ENCODE data around the gene SAMD11. TPM values are rescaled to one million over a fixed set of nuclear protein-coding genes. Genes with fewer than 3 reads are reported as not detected.

The SAMD11 gene
- polyA plus RNA-seq, 1 donor, result 18.1 TPM

DNA sequence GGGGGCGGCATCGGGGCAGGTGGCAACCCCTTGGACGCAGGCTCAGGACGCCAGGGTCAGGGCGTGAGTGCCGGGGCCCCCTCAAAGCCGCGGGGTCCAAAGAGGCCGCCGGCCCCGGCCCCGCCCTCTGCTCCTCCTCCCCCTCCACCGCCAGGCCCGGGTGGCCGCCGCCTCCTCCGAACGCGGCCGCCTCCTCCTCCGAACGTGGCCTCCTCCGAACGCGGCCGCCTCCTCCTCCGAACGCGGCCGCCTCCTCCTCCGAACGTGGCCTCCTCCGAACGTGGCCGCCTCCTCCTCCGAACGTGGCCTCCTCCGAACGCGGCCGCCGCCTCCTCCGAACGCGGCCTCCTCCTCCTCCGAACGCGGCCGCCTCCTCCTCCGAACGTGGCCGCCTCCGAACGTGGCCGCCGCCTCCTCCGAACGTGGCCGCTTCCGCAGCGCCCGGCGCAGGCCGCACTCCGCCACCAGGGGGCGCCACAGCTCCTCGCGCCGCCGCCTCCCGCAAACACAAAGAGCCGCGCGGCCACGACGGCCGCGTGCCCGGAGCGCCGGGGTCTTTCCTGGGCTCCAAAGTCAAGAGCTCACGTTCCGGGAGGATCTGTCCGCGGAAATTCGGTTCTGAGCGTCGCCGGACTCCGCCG, 19.3 kb upstream of the SAMD11 start:
- peak overlapping the region; percentile 26 for H3K4me3 ChIP-seq (ENCODE audit: low read length)
- DNase-seq, result peak; percentile 74 to 84
- WGBS (ENCODE audit: insufficient coverage, low lambda C conversion rate), result no CpG with 5 or more reads among the region's 91 CpGs
- no peak overlapping the region for H3K27ac ChIP-seq (ENCODE audit: low read length)
- peaks cover 19% of the 10 kb centered on the region for H3K4me1 ChIP-seq (ENCODE audit: control insufficient read depth, insufficient read depth, low read length)
- H3K36me3 ChIP-seq (ENCODE audit: control insufficient read depth, insufficient read depth, low read length), result no peaks in the 10 kb centered on the region
- peaks cover 5% of the 10 kb centered on the region for H3K9me3 ChIP-seq (ENCODE audit: control insufficient read depth, low read depth, low read length)
- peaks cover 25% of the 10 kb centered on the region for H3K27me3 ChIP-seq (ENCODE audit: control insufficient read depth, insufficient read depth, low read length)

GRCh38 chr1:905071-905749, 18.5 kb upstream of the SAMD11 start:
- no peak overlapping the region for H3K27ac ChIP-seq (ENCODE audit: low read length)
- H3K4me3 ChIP-seq (ENCODE audit: low read length), result peak overlapping the region; percentile 26
- DNase-seq, result peak in 1 of 2 donors; percentile 63
- H3K36me3 ChIP-seq (ENCODE audit: control insufficient read depth, insufficient read depth, low read length), result no peaks in the 10 kb centered on the region
- peaks cover 5% of the 10 kb centered on the region for H3K9me3 ChIP-seq (ENCODE audit: control insufficient read depth, low read depth, low read length)
- WGBS (ENCODE audit: insufficient coverage, low lambda C conversion rate), result no CpG with 5 or more reads among the region's 49 CpGs
- peaks cover 21% of the 10 kb centered on the region for H3K27me3 ChIP-seq (ENCODE audit: control insufficient read depth, insufficient read depth, low read length)
- H3K4me1 ChIP-seq (ENCODE audit: control insufficient read depth, insufficient read depth, low read length), result peaks cover 20% of the 10 kb centered on the region

DNA sequence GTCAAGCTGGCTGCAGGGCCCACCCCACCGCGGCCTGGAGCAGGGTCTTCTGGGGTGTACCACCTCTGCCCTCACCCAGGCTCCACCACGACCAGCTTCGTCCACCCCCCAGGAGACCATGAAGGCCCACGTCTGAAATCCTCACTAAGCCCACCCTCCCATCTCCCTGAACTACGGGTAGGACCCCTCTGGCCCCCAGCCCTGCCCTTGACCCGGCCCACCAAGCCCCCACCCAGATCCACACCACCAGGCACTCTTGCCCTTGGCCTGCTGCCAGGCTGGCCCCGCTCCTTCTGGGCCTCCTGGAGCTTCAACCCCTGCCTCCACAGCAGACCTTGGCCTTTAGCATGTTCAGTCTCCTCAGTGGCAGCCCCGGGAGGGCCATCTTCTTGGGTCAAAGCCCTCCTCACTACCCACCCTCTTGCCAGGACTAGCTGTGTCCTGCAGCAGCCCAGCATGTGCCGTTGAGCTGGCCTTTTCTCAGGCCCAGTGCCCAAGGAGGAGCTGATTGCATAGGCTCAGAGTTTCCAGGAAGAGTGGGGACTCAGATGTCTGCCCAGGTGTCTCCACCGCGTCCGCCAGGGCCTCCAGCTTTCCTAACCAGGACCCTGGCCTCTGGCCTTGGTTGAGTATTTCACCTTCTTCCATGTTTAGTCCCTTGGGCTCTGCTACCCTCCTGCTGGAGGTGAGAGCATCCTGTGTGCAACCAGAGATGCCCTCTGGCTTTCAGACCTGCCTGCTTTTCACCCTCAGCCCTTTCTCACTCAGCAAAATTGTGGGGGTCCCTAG, 17.7 kb upstream of the SAMD11 start:
- no peaks in the 10 kb centered on the region for H3K36me3 ChIP-seq (ENCODE audit: control insufficient read depth, insufficient read depth, low read length)
- WGBS (ENCODE audit: insufficient coverage, low lambda C conversion rate), result no CpG with 5 or more reads among the region's 13 CpGs
- no peak overlapping the region for H3K27ac ChIP-seq (ENCODE audit: low read length)
- peaks cover 29% of the 10 kb centered on the region for H3K27me3 ChIP-seq (ENCODE audit: control insufficient read depth, insufficient read depth, low read length)
- peaks cover 28% of the 10 kb centered on the region for H3K4me1 ChIP-seq (ENCODE audit: control insufficient read depth, insufficient read depth, low read length)
- H3K4me3 ChIP-seq (ENCODE audit: low read length), result no peak overlapping the region
- DNase-seq, result peak in 1 of 2 donors; percentile 37
- H3K9me3 ChIP-seq (ENCODE audit: control insufficient read depth, low read depth, low read length), result peaks cover 5% of the 10 kb centered on the region

DNA sequence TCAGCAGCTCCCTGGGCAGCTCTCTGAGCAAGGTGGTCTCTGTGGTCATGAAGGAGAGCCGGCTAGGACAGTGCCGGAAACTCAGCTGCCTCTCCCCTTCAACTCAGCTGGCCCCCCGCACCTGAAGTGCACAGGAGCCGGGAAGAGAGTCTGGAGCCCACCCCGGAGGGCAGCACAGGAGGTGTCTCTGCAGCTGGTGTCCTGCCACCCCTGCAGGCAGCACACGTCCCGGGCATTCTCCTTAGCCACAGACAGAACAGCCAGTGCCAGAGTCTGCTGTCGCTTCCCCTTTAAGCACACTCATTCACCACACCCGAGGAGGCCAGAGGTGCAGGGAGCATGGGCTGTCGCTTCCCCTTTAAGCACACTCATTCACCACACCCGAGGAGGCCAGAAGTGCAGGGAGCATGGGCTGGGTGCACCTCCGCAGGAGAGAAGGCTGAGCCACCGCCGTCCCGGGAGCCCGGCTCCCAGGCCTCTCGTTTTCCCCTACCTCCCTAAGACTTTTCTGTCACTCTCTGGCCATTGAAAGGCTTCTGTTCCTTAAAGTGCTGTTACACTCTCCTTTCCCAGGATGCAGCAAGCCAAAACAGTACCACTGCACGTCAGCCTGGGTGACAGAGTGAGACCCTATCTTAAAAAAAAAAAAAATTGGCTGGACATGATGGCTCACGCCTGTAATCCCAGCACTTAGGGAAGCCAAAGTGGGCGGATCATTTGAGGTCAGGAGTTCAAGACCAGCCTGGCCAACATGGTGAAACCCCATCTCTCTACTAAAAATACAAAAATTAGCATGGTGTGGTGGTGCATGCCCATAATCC, 16.9 kb upstream of the SAMD11 start:
- Histone ChIP-seq H3K36me3 (ENCODE audit: control insufficient read depth, insufficient read depth, low read length) (no peaks in the 10 kb centered on the region), H3K27me3 (ENCODE audit: control insufficient read depth, insufficient read depth, low read length) (peaks cover 35% of the 10 kb centered on the region), H3K4me1 (ENCODE audit: control insufficient read depth, insufficient read depth, low read length) (peaks cover 35% of the 10 kb centered on the region), H3K9me3 (ENCODE audit: control insufficient read depth, low read depth, low read length) (peaks cover 5% of the 10 kb centered on the region), H3K27ac (ENCODE audit: low read length) (no peak overlapping the region), H3K4me3 (ENCODE audit: low read length) (no peak overlapping the region)
- no CpG with 5 or more reads among the region's 20 CpGs for WGBS (ENCODE audit: insufficient coverage, low lambda C conversion rate)
- peak in 1 of 2 donors; percentile 76 for DNase-seq

DNA sequence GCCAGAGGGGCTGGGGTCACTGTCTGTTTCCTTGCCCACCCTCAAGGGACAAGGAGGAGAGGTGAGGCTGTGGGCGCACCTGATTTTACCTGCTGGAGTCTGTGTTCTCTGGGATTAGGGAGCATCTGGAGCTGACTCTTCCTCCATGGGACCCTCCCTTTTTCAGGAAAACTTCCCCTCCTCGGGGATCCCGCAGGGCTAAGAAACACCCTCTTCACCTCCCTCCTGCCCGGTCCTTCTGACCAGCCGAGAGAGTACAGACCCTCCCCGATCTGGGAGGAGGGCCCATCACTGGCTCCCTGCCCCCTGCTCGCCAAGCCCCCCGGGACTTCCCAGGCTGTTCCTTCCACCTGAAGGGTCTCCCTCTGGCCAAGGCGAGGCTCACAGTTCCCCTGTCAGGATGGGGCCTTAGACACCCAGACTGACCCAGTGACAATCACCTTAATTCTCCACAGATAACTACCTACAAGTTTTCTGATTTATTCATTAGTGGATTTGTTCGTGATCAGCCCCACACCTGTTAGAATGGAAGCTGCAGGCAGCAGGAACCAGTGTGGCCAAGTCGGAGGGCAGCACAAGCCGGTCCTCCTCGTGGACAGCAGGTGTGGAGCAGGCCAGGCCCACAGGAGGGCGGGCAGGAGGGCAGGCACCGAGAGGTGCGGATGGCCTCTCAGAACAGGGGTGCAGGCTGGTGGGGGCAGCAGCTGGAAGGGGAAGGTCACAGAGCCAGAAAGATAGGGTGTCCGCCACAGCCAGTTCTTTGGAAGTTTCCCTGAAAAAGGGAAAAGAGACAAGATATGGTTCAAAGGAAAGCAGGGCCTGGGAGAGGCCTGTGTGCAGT, 15.9 kb upstream of the SAMD11 start:
- H3K27ac ChIP-seq (ENCODE audit: low read length), result no peak overlapping the region
- no peaks in the 10 kb centered on the region for H3K36me3 ChIP-seq (ENCODE audit: control insufficient read depth, insufficient read depth, low read length)
- H3K27me3 ChIP-seq (ENCODE audit: control insufficient read depth, insufficient read depth, low read length), result peaks cover 38% of the 10 kb centered on the region
- H3K4me3 ChIP-seq (ENCODE audit: low read length), result no peak overlapping the region
- peaks cover 5% of the 10 kb centered on the region for H3K9me3 ChIP-seq (ENCODE audit: control insufficient read depth, low read depth, low read length)
- no CpG with 5 or more reads among the region's 17 CpGs for WGBS (ENCODE audit: insufficient coverage, low lambda C conversion rate)
- H3K4me1 ChIP-seq (ENCODE audit: control insufficient read depth, insufficient read depth, low read length), result peaks cover 45% of the 10 kb centered on the region
- no peak for DNase-seq

DNA sequence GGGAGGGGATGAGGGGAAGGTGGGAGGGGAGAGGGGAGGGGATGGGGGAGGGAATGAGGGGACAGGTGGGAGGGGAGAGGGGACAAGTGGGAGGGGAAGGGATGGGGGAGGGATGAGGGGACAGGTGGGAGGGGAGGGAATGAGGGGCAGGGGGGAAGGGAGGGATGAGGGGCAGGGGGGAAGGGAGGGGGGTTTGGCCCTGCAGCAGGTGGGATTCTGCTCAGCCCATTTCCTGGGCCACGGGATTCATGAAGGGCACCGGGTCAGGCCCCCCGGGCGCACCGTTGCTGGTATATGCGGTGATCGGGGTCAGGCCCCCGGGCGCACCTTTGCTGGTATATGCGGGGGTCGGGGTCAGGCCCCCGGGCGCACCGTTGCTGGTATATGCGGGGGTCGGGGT, 15.1 kb upstream of the SAMD11 start:
- no peak for DNase-seq
- no CpG with 5 or more reads among the region's 16 CpGs for WGBS (ENCODE audit: insufficient coverage, low lambda C conversion rate)
- Histone ChIP-seq H3K4me3 (ENCODE audit: low read length) (no peak overlapping the region), H3K27me3 (ENCODE audit: control insufficient read depth, insufficient read depth, low read length) (peaks cover 41% of the 10 kb centered on the region), H3K27ac (ENCODE audit: low read length) (no peak overlapping the region), H3K9me3 (ENCODE audit: control insufficient read depth, low read depth, low read length) (peaks cover 5% of the 10 kb centered on the region), H3K36me3 (ENCODE audit: control insufficient read depth, insufficient read depth, low read length) (no peaks in the 10 kb centered on the region), H3K4me1 (ENCODE audit: control insufficient read depth, insufficient read depth, low read length) (peaks cover 45% of the 10 kb centered on the region)

DNA sequence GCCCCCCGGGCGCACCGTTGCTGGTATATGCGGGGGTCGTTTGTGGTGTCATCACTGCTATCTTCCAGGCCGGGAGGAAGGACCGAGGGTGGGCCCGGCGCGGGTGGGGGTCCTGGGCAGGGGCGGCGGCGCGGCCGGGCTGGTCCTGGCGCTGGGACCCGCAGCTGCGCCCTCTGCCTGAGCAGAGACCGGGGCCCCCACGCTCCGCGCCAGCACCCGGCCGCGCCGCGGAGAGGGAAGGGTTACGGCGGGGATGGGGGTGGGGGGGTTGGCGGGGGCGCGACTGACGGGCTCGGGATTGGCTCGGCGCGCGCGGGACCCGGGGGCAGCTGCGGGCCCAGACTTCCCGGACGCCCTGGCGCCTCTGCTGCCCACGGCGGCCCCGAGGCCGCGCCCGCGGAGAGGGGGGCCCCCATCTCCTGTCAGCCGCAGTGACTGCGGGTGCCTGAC, 13.8 kb upstream of the SAMD11 start:
- DNase-seq, result no peak
- peaks cover 45% of the 10 kb centered on the region for H3K4me1 ChIP-seq (ENCODE audit: control insufficient read depth, insufficient read depth, low read length)
- no peak overlapping the region for H3K27ac ChIP-seq (ENCODE audit: low read length)
- peaks cover 47% of the 10 kb centered on the region for H3K27me3 ChIP-seq (ENCODE audit: control insufficient read depth, insufficient read depth, low read length)
- H3K4me3 ChIP-seq (ENCODE audit: low read length), result no peak overlapping the region
- H3K36me3 ChIP-seq (ENCODE audit: control insufficient read depth, insufficient read depth, low read length), result no peaks in the 10 kb centered on the region
- WGBS (ENCODE audit: insufficient coverage, low lambda C conversion rate), result no CpG with 5 or more reads among the region's 53 CpGs
- peaks cover 2% of the 10 kb centered on the region for H3K9me3 ChIP-seq (ENCODE audit: control insufficient read depth, low read depth, low read length)

- Histone ChIP-seq H3K4me1 (ENCODE audit: control insufficient read depth, insufficient read depth, low read length) (peaks cover 42% of the 10 kb centered on the region), H3K4me3 (ENCODE audit: low read length) (no peak overlapping the region), H3K27ac (ENCODE audit: low read length) (no peak overlapping the region), H3K36me3 (ENCODE audit: control insufficient read depth, insufficient read depth, low read length) (no peaks in the 10 kb centered on the region), H3K9me3 (ENCODE audit: control insufficient read depth, low read depth, low read length) (peaks cover 2% of the 10 kb centered on the region), H3K27me3 (ENCODE audit: control insufficient read depth, insufficient read depth, low read length) (peaks cover 45% of the 10 kb centered on the region)
- WGBS (ENCODE audit: insufficient coverage, low lambda C conversion rate), result no CpG with 5 or more reads among the region's 29 CpGs
- DNase-seq, result no peak
Measured at GRCh38 chr1:910311-910880, 13.3 kb upstream of the SAMD11 start.

All from large intestine (tissue), 3 donors.